ENCODE results near the gene SOD2.
"Not testable (repeated sequence)": the region's sequence is repeated elsewhere in the genome, so short reads cannot be mapped to it uniquely, and the experiment has no call there.

SOD2 gene

GRCh38 chr6:159693128-159693893, at the start of gene SOD2:
SOD2 (minus strand) TSS chr6:159693241; CDS start chr6:159693167, 74 bp downstream.
- DNase-seq, result peak; percentile 88

- no peak for DNase-seq
Observed at GRCh38 chr6:159742165-159742564, 49.1 kb upstream of the SOD2 start.

GRCh38 chr6:159739341-159739740, 46.3 kb upstream of the SOD2 start:
- DNase-seq, result no peak

GRCh38 chr6:159736908-159737307, 43.9 kb upstream of the SOD2 start:
- DNase-seq, result no peak

GRCh38 chr6:159733395-159733794, 40.4 kb upstream of the SOD2 start:
- not testable (repeated sequence) for DNase-seq

GRCh38 chr6:159732550-159732949, 39.5 kb upstream of the SOD2 start:
- DNase-seq, result not testable (repeated sequence)

- no peak for DNase-seq
Observed at GRCh38 chr6:159730332-159730676, 37.3 kb upstream of the SOD2 start.

- no peak for DNase-seq
Observed at GRCh38 chr6:159729598-159730331, 36.7 kb upstream of the SOD2 start.

GRCh38 chr6:159728531-159728964, 35.5 kb upstream of the SOD2 start:
- no peak for DNase-seq

- peak; percentile 66 for DNase-seq
Observed at GRCh38 chr6:159727717-159728445, 34.8 kb upstream of the SOD2 start.

- DNase-seq, result peak; percentile 98
Observed at GRCh38 chr6:159726918-159727716, 34.1 kb upstream of the SOD2 start, which contains the start of gene WTAP. WTAP (plus strand) TSS chr6:159727506; CDS start chr6:159736266, 8,760 bp downstream.

- DNase-seq, result no peak
Observed at GRCh38 chr6:159726255-159726917, 33.3 kb upstream of the SOD2 start.

- not testable (repeated sequence) for DNase-seq
Observed at GRCh38 chr6:159725208-159725607, 32.2 kb upstream of the SOD2 start.

- DNase-seq, result no peak
Observed at GRCh38 chr6:159724778-159725177, 31.7 kb upstream of the SOD2 start.

- DNase-seq, result no peak
Observed at GRCh38 chr6:159723259-159723658, 30.2 kb upstream of the SOD2 start.

- DNase-seq, result no peak
Observed at GRCh38 chr6:159722655-159723054, 29.6 kb upstream of the SOD2 start.

GRCh38 chr6:159721981-159722380, 28.9 kb upstream of the SOD2 start:
- not testable (repeated sequence) for DNase-seq

- peak; percentile 31 for DNase-seq
Observed at GRCh38 chr6:159720708-159721107, 27.7 kb upstream of the SOD2 start.

GRCh38 chr6:159719287-159719686, 26.2 kb upstream of the SOD2 start:
- DNase-seq, result no peak

- DNase-seq, result no peak
Observed at GRCh38 chr6:159718634-159719033, 25.6 kb upstream of the SOD2 start.

GRCh38 chr6:159716247-159717096, 23.4 kb upstream of the SOD2 start:
- DNase-seq, result no peak
